ENCODE results near the gene CHD2. TPM values are rescaled to one million over a fixed set of nuclear protein-coding genes. Genes with fewer than 3 reads are reported as not detected.

CHD2 gene
- total RNA-seq, 1 experiment from 2014 or later = 129 TPM

DNA sequence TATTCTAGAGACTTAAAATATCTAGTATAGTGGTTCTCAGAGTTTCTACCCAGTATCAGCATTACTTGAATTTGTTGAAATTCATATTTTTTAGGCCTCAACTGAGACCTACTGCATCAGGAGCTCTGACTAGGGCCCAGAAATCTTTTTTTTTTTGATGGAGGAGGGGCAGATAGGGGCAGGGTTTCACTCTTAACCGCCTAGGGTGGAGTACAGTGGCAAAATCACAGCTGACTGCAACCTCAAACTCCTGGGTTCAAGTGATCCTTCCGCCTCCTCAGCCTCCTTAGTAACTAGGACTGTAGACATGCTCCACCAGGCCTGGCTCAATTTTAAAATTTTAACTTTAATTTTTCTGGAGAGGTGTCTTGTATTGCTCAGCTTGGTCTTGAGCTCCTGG, 36.6 kb downstream of the CHD2 start:
- intact Hi-C loops (cut with micrococcal nuclease) = no loop called here
- TF ChIP-seq, protein P1, sequence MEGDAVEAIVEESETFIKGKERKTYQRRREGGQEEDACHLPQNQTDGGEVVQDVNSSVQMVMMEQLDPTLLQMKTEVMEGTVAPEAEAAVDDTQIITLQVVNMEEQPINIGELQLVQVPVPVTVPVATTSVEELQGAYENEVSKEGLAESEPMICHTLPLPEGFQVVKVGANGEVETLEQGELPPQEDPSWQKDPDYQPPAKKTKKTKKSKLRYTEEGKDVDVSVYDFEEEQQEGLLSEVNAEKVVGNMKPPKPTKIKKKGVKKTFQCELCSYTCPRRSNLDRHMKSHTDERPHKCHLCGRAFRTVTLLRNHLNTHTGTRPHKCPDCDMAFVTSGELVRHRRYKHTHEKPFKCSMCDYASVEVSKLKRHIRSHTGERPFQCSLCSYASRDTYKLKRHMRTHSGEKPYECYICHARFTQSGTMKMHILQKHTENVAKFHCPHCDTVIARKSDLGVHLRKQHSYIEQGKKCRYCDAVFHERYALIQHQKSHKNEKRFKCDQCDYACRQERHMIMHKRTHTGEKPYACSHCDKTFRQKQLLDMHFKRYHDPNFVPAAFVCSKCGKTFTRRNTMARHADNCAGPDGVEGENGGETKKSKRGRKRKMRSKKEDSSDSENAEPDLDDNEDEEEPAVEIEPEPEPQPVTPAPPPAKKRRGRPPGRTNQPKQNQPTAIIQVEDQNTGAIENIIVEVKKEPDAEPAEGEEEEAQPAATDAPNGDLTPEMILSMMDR (IDR thresholded peaks at IDR 0.05; ENCODE audit: unreplicated experiment) = no peak
- CTCF ChIA-PET = interaction anchor here (0.6 to 1.5 kb wide), 4 partner anchors 13 to 848 kb away, joined by 3 read pairs; no protein-coding TSS in a partner anchor
- no peak overlapping the region for H3K4me3 Mint-ChIP-seq (ENCODE audit: unreplicated experiment)
- DNase-seq (ENCODE audit: unreplicated experiment) = no peak
- no peaks in the 10 kb centered on the region for H3K4me1 Mint-ChIP-seq (ENCODE audit: insufficient read depth, unreplicated experiment)
- POLR2A ChIA-PET = interaction anchor here (0.7 to 2.3 kb wide), 7 partner anchors 10 to 128 kb away, joined by 3 to 10 read pairs (median 4); no protein-coding TSS in a partner anchor
- no TSS peak for BruUV-seq (replicated peaks)
- no peaks in the 10 kb centered on the region for H3K9me3 Mint-ChIP-seq (ENCODE audit: unreplicated experiment)
- H3K27ac Mint-ChIP-seq (ENCODE audit: low read depth, unreplicated experiment) = no peak overlapping the region
- no peaks in the 10 kb centered on the region for H3K27me3 Mint-ChIP-seq (ENCODE audit: insufficient read depth, unreplicated experiment)
- peaks cover 97% of the 10 kb centered on the region for H3K36me3 Mint-ChIP-seq (ENCODE audit: insufficient read depth, unreplicated experiment)

DNA sequence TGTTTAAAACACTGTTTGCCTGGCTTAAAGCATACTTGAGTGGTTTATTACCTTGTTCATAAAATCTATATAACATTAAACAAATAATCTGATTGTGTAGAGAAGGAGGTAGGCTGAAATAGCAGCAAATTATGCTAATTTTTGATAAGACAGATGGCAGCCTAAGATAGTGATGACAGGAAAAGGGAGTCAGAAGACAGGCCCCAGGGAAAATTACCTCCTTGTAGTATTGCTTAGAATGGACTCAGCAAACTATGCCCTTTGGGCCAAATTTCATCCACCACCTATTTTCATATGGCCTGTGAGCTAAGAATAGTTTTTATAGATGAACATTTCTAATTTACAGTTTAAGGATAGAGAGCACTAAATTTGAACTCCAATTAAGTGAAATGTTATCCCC, 37.8 kb downstream of the CHD2 start:
- Mint-ChIP-seq H3K27ac (ENCODE audit: low read depth, unreplicated experiment) (peak overlapping the region; percentile 59), H3K36me3 (ENCODE audit: insufficient read depth, unreplicated experiment) (peaks cover 97% of the 10 kb centered on the region), H3K27me3 (ENCODE audit: insufficient read depth, unreplicated experiment) (no peaks in the 10 kb centered on the region), H3K9me3 (ENCODE audit: unreplicated experiment) (no peaks in the 10 kb centered on the region), H3K4me1 (ENCODE audit: insufficient read depth, unreplicated experiment) (no peaks in the 10 kb centered on the region), H3K4me3 (ENCODE audit: unreplicated experiment) (no peak overlapping the region)
- TSS peak; percentile 4 for BruUV-seq (replicated peaks)
- ChIA-PET CTCF (interaction anchor here (0.7 to 1.0 kb wide), 2 partner anchors 11 to 26 kb away, joined by 3 read pairs; no protein-coding TSS in a partner anchor), POLR2A (interaction anchor here (0.6 to 2.3 kb wide), 4 partner anchors 11 to 129 kb away, joined by 3 to 10 read pairs (median 6); no protein-coding TSS in a partner anchor)
- intact Hi-C loops (cut with micrococcal nuclease) = no loop called here
- TF ChIP-seq, protein P1 (IDR thresholded peaks at IDR 0.05; ENCODE audit: unreplicated experiment) = no peak
- DNase-seq (ENCODE audit: unreplicated experiment) = no peak

DNA sequence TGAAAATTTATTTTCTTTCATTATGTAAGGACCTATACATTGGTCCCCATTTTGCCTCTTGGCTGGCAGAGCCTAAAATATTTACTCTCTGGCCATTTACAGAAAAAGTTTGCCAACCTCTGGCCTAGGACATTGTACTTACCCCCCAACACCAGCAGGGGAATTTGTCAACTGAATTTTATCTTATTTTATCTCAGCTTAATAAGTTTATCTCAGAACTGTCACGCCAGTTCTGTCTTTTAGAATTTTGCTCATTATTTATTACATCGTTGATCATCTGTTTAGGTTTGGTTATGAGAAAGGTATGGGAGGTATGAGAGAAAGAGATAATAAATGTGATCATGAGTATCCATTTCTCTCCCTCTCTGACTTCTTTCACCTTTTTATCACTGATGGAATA, 38.3 kb downstream of the CHD2 start:
- H3K36me3 Mint-ChIP-seq (ENCODE audit: insufficient read depth, unreplicated experiment) = peaks cover 97% of the 10 kb centered on the region
- TF ChIP-seq, protein P1 (IDR thresholded peaks at IDR 0.05; ENCODE audit: unreplicated experiment) = peak; percentile 16
- no peak for DNase-seq (ENCODE audit: unreplicated experiment)
- H3K9me3 Mint-ChIP-seq (ENCODE audit: unreplicated experiment) = no peaks in the 10 kb centered on the region
- no TSS peak for BruUV-seq (replicated peaks)
- H3K27me3 Mint-ChIP-seq (ENCODE audit: insufficient read depth, unreplicated experiment) = no peaks in the 10 kb centered on the region
- H3K4me1 Mint-ChIP-seq (ENCODE audit: insufficient read depth, unreplicated experiment) = no peaks in the 10 kb centered on the region
- no peak overlapping the region for H3K27ac Mint-ChIP-seq (ENCODE audit: low read depth, unreplicated experiment)
- CTCF ChIA-PET = interaction anchor here (0.7 kb wide), 1 partner anchor 26 kb away, joined by 3 read pairs; no protein-coding TSS in a partner anchor
- intact Hi-C loops (cut with micrococcal nuclease) = no loop called here
- POLR2A ChIA-PET = interaction anchor here (1.7 to 2.3 kb wide), 2 partner anchors 8 to 12 kb away, joined by 5 to 10 read pairs; no protein-coding TSS in a partner anchor
- H3K4me3 Mint-ChIP-seq (ENCODE audit: unreplicated experiment) = no peak overlapping the region

DNA sequence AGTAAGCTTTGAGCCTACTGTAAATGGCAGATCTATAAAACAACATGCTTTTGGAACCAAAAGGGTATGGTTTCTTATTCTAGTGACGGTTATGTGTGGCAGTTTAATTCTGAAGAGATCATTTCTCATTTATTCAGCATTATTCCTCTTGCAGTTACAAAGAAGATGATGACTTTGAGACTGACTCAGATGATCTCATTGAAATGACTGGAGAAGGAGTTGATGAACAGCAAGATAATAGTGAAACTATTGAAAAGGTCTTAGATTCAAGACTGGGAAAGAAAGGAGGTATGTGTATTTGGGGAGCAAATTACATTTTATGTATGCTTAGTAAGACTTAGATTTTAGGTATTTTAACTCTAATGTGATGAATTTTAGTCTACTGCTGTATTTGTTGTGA, 41.5 kb downstream of the CHD2 start:
- POLR2A ChIA-PET = interaction anchor here (0.6 to 2.9 kb wide), 6 partner anchors 11 to 141 kb away, joined by 3 to 13 read pairs (median 3); no protein-coding TSS in a partner anchor

More for the DNA sequence above, 41.5 kb downstream of the CHD2 start:
- no peaks in the 10 kb centered on the region for H3K27me3 Mint-ChIP-seq (ENCODE audit: insufficient read depth, unreplicated experiment)
- H3K4me1 Mint-ChIP-seq (ENCODE audit: insufficient read depth, unreplicated experiment) = no peaks in the 10 kb centered on the region
- peaks cover 12% of the 10 kb centered on the region for H3K9me3 Mint-ChIP-seq (ENCODE audit: unreplicated experiment)
- DNase-seq (ENCODE audit: unreplicated experiment) = no peak
- intact Hi-C loops (cut with micrococcal nuclease) = no loop called here
- BruUV-seq (replicated peaks) = no TSS peak
- peaks cover 97% of the 10 kb centered on the region for H3K36me3 Mint-ChIP-seq (ENCODE audit: insufficient read depth, unreplicated experiment)
- H3K27ac Mint-ChIP-seq (ENCODE audit: low read depth, unreplicated experiment) = peak overlapping the region; percentile 29
- H3K4me3 Mint-ChIP-seq (ENCODE audit: unreplicated experiment) = no peak overlapping the region
- TF ChIP-seq, protein P1 (IDR thresholded peaks at IDR 0.05; ENCODE audit: unreplicated experiment) = no peak
- CTCF ChIA-PET = interaction anchor here (0.6 to 1.0 kb wide), 3 partner anchors 10 to 57 kb away, joined by 3 to 5 read pairs (median 4); no protein-coding TSS in a partner anchor

Measured in MCF 10A (cell line).